GM19452 (cell line): ENCODE measurements around the gene STYK1.

Experiments used
- ATAC-seq: cut with Tn5 transposase; IDR thresholded peaks from one replicate; pipeline ENCODE4 v1.9.1; 2021; ENCODE audit not compliant: unreplicated experiment

Gene STYK1

DNA sequence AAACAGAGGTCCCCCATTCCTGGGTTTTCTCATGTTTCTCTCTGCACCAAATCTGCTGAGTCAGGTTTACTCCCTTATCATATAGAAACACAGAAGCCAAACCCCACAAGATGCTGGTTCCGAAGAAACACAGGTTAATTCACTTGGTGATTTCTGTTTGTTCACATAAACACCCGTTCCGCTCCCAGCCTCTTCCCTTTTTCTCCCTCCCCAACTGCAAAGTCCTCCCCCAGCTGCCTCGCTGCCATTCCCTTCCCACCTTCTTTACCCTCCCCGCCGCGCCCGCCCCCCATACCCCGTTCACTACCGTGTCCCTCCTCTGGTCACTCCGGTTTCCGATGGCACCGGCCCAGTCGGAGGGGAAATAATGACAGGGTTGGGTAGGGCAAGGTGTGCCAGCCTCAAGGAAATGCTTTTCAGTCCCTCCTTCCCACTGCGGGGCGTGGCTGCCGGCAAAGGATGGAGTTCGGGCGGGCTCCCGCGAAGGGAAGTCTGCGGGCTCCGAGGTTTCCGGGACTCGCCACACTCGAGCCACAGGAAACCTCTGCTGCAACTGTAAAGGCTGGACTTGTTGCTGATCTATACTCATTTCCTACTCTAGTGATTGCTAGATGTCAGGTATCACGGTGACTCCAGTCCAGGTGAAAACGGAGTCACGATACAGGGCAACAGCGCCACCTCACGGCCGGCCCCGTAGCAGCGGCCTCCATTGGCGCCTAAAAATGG is at the start of gene STYK1:
Gene STYK1 (minus strand): TSS at position 394 of the 726 bp plus-strand sequence. CDS start 39,434 bp downstream, outside the sequence.
- peak; percentile 67 for ATAC-seq

- peak; percentile 39 for ATAC-seq
These were observed 49.3 kb upstream of the STYK1 start, which contains the start of gene YBX3 for GRCh38 chr12:10722905-10723746. Gene YBX3 (minus strand): TSS chr12:10723323. CDS start chr12:10723111, 212 bp downstream.

DNA sequence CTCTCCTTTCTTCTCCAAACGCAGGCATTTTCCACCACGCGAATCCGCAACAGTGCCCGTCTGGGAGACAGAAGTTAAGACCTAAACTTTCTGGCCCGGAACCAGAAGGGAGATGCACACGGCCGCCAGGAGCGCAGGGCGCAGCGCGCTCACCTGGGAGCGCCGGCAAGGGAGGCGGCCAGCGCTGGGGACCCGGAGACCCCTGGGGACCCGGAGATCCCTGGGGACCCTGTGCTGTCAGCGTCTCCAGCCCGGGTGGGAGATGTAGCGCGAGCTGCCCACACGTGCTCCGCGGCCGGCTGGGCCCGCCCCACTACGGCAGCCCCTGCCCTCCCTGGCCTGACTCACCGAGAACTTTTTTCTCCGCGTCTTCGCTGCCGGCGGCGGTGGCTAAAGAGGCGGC is 48.7 kb upstream of the STYK1 start:
- ATAC-seq: peak; percentile 48

DNA sequence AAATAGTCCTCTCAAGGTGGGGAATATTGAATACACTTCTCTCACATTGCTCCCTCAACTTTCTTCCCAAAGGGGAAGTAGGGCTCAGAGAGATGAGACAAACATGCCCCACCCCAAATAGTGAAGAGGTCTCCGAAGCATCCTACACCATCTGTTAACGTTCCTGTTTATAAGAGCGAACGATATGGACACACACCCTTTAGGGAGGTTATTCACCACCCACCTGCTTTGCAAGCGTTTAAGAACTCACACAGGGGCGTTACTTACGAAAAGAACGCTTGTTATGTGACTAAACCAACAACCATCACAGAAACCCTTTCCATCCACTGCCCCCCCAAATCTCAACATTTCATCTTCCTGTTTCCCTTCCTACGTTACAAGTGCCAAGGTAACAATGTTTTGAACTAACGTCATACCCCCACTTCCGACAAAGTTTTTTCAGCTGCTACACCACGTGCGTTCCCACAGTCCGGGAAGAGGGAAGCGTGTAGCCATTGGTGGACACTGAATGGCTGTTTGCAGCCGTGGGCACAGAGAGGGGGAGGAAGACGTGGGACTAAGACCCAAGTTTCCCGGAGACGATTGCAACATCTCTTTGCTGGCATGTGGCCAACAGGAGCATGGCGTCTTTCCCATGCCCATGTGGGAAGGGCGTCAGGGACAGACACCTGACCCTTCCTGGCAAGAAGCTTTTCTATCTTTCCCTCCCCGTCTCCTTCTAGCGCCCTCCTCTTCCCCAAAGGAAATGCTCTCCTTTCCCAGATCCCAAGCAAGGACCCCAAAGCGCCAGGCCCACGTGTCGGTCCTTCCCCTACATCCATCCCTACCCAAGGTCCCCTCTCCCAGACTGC is 48.0 kb upstream of the STYK1 start:
- peak; percentile 41 for ATAC-seq

DNA sequence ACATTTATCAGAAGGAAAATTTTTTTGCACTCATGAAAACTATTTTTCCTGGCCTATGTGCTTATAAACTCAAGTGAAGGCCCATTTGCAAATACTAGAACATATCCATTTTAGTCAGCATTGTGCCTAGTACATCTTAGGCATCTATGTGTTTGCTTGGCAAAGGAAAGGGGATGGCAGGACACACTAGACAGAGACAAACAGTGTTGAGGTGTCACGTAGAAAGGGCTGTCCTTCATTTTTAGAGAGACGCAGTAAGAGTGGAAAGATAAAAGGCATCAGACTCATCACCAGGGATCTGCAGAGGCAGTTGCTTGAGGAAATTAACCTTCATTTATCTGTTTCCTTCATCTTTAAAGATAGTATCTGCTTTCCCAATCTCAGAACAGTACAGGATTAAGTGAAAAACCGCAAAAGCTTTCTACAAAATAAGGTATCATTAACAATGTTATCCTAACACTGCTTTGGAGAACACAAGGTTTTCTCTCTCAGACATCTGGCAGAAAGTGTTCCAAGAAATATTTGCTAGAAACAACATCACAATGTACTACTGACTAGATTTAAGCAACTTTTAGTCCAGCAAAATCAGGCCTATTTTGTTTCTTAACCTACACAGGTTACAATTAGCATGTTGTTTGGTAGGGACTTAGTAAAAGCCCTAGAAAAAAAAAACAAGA is 47.3 kb upstream of the STYK1 start:
- no peak for ATAC-seq

- no peak for ATAC-seq
These were observed 45.6 kb upstream of the STYK1 start for GRCh38 chr12:10719482-10719881.

GRCh38 chr12:10718279-10718821 is 44.5 kb upstream of the STYK1 start:
- ATAC-seq: no peak

GRCh38 chr12:10717410-10717809 is 43.6 kb upstream of the STYK1 start:
- ATAC-seq: no peak

DNA sequence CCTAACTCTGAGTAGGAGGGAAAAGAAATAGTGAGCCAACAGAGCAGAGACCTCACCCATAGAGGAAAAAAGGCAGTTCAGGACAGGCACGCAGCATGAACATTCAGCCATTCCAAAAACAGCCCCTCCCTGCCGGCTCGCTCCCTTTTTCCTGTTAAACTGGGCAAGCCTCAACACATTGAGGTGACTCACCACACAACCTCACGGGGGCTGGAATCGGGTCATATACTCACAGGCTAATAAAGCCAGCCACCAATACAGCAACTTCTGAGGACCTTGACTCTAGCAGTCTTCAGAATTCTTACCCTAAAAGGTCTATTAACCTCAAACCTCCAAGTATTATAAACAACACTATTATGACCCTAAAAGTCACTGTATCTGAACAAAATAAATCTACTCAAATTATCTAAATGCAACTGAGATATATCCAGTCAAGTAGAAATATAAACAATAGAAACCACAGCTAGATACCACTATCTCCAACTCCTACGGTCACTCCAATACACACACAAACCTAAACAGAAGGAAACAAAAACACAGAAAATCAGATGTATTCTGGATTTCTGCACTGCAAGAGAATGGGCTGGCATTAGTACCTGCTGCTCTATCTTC is 43.0 kb upstream of the STYK1 start:
- ATAC-seq: no peak

DNA sequence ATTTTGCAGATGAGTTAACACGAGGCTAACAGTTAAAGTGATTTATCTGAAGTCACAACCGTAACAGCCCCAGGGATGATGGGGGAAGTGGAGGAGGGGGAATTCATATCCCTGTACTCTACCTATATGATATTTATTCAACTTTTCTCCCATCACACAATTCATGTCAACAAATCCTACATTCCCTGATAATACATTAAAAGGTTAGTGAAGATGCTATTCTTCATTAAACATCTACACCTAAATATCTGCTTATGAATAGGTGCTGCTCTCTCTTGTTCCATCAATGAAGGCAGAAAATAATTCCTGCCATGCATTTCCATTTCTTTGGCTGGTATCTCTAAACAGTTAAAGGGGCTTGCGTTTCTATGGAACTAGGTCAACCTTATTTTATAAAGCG is 42.4 kb upstream of the STYK1 start:
- ATAC-seq: no peak

GRCh38 chr12:10715491-10715890 is 41.6 kb upstream of the STYK1 start:
- no peak for ATAC-seq

DNA sequence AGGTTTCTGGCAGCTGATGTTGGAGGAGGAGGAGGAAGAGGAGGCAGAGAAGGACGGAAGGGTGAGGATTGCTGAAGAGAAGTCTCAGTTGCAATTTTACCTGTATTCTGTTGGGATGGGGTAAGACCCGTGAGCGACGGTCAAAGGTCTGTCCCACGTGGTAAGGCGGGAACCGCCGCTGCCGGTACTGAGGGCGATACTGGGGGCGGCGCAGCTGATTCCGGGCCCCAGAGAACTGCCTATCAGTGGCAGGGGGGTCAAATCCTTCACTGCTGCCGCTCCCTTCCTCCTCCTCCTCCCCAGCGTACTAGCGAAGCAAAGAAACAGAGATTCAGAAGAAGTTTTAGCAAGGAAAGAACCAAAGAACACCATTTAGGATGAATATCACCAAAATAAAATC is 36.0 kb upstream of the STYK1 start:
- no peak for ATAC-seq

DNA sequence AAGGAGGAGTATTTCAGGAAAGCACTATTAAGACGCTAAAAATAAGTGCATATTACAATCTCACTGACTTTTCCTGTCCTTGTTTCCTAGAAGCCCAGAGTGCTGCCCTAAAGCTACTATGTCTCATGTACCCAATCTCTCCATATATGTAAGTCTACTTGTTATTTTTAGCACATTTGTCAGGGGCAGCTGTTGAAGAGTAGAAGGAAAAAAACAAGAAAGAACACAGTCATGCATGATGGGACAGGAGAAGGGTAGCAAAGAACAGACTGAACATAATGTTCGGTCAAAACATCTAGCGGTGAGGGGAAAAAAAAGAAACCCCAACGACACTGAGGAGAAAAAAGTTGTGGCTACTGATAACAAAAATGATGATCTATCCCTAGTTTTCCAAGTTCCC is 35.0 kb upstream of the STYK1 start:
- ATAC-seq: no peak

DNA sequence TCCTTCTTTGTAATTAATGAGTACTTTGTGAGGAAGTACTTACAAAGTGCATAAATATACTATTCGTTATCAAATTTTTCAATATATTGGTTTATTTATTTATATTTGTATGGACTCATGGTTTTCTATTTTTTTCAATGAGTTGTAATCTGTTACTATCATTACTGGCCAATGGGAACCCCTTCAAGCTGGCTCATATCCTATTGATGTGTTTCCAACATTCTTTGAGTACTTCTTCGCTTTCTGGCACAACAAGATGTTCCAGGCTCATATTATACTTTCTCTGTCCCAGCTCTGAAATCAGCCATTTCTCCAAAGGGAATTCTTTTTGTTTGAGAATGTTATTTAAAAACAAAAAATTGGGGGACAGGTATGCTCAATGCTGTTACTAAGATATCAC is 31.8 kb upstream of the STYK1 start:
- ATAC-seq: no peak

DNA sequence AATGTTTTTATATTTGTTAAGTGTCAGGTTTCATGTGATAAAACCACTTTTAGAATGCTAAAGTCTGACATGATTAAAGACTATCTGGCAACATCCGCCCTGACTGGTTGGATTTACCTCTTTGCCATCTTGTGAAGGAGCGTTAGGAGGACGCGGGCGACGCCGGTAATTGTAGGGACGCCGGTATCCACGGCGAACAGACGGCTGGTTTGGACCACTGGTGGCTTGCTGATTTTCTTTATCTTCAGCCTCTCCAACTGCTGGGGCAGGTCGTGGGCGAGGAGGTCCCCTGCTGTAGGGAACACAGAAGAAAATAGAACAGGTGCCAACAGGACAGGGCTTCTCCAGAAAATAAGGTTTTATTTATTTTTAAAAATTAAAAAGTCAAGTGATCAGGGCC is 28.0 kb upstream of the STYK1 start:
- no peak for ATAC-seq

GRCh38 chr12:10701131-10701681 is 27.4 kb upstream of the STYK1 start:
- ATAC-seq: peak; percentile 62

DNA sequence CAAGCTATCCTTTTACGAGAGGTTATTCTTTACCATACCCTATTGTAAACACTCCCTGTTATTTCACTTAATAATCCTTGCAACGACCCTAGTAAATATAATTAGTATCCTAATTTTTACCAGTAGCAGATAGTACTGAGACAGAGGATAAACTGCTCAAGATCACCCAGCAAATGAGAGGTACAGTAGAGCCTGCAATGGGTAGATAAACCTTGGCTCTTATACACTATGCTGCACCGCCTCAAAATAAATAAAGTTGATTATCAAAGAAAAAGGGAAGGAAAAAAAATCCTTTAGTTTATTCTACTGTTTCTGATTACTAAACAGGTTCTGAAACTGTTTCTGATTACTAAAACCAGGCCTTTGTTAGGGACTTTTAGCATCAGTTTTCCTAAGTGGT is 26.7 kb upstream of the STYK1 start:
- ATAC-seq: no peak

- ATAC-seq: no peak
These were observed 24.0 kb upstream of the STYK1 start for GRCh38 chr12:10697862-10698261.

- no peak for ATAC-seq
These were observed 23.3 kb upstream of the STYK1 start for GRCh38 chr12:10697156-10697555.

DNA sequence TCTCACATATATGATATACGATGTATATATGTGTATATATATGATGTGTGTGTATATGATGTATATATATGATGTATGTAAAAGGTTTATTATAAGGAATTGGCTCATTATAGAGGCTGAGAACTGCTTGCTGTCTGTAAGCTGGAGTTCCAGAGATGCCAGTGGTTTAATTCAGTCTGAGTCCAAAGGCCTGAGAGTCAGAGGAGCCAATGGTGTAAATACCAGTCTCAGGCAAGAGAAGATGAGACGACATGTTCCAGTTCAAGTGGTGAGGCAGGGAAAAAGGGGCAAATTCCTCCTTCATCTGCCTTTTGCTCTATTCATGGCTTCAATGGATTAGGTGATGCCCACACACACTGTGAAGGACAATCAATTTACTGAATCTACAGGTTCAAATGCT is 17.1 kb upstream of the STYK1 start:
- no peak for ATAC-seq
